ENCODE measurements around the gene CCL22. TPM values are rescaled to one million over a fixed set of nuclear protein-coding genes. Genes with fewer than 3 reads are reported as not detected.
"Not testable (repeated sequence)": the region's sequence is repeated elsewhere in the genome, so short reads cannot be mapped to it uniquely, and the experiment has no call there.

The CCL22 gene
- total RNA-seq, 1 donor from 2014 or later = not detected

DNA sequence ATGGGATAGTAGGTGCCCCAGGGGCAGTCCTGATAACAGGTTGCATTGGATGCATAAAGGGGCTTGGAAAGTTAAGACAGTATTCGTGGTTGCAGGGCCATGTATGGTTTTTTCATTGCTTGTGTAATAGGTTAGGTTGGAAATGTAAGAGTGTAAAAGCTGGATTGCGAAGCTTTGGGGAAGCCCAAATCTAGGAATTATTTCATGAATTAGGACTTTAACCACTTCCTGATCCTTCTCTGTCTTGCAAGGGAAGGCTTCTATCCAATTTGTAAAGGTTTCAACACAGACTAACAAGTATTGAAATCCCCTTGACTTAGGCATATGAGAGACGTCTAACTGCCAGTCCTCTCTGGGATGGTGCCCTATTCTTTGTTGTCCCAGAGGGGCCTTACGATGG lies 38.2 kb downstream of the CCL22 start:
- H3K4me3 ChIP-seq (ENCODE audit: low read depth, low read length) = no peak overlapping the region
- no peak for DNase-seq (ENCODE audit: low read depth)
- TF ChIP-seq, protein P1, sequence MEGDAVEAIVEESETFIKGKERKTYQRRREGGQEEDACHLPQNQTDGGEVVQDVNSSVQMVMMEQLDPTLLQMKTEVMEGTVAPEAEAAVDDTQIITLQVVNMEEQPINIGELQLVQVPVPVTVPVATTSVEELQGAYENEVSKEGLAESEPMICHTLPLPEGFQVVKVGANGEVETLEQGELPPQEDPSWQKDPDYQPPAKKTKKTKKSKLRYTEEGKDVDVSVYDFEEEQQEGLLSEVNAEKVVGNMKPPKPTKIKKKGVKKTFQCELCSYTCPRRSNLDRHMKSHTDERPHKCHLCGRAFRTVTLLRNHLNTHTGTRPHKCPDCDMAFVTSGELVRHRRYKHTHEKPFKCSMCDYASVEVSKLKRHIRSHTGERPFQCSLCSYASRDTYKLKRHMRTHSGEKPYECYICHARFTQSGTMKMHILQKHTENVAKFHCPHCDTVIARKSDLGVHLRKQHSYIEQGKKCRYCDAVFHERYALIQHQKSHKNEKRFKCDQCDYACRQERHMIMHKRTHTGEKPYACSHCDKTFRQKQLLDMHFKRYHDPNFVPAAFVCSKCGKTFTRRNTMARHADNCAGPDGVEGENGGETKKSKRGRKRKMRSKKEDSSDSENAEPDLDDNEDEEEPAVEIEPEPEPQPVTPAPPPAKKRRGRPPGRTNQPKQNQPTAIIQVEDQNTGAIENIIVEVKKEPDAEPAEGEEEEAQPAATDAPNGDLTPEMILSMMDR (conservative IDR thresholded peaks at IDR 0.05; ENCODE audit: low read depth, low read length) = no peak

DNA sequence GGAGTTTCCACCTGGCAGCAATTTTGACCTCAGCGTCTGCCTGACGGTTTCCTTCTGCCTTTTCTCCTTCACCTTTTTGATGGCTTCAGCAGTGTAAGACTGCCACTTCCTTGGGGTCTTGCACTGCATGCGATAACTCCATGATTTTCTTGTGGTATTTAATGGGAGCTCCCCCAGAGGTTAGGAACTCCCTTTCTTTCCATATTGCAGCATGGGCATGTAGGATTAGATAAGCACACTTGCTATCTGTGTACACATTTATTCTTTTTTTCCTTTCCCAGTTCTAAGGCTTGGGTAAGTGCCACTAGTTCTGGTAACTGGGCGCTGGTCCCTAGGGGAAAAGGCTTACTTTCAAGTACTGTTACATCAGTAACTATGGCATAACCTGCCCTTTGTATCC lies 38.9 kb downstream of the CCL22 start:
- DNase-seq (ENCODE audit: low read depth); H3K4me3 ChIP-seq (ENCODE audit: low read depth, low read length): not testable (repeated sequence)

DNA sequence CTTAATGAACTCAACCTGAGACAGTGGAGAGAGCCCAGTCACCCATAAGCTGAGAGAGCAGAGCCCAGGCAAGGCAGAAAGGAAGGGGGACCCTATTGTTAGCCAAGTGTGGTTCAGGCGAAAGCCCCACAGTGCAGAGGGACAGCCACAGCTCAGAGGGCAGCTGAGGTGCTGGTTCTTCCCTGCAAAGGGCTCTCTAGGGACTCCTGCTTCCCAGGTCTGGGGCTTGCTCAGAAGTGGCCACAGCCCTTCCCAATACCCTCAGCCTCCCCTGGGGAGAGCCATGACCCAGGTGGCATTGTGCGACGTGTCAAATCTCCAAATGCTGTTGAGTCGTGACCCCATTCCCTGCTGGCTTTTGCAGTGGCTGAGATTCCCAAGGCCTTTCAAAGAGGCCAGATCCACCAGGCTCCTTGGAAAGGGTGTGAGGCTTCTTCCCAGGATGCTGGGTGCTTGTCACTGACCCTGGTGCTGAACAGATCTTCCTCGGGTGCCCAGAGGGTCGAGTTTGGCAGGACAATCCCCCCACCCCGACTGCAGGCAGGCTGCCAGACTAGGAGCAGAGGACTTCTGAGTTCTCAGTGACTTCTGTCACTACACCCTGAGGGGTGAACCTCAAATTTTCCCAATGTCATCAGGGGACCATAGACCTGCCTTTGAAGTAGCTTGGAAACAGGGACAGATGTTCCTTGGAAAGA lies 43.5 kb downstream of the CCL22 start:
- TF ChIP-seq, protein P1 (conservative IDR thresholded peaks at IDR 0.05; ENCODE audit: low read depth, low read length) = no peak
- no peak for DNase-seq (ENCODE audit: low read depth)
- no peak overlapping the region for H3K4me3 ChIP-seq (ENCODE audit: low read depth, low read length)

GRCh38 chr16:57403965-57404817 lies 45.6 kb downstream of the CCL22 start, which contains the start of gene CCL17:
Gene CCL17 (plus strand): TSS chr16:57404767. CDS start chr16:57413933, 9,166 bp downstream.
- TF ChIP-seq, protein P1 (conservative IDR thresholded peaks at IDR 0.05; ENCODE audit: low read depth, low read length) = no peak
- no peak for DNase-seq (ENCODE audit: low read depth)
- no peak within 1 kb of the TSS for H3K4me3 ChIP-seq (ENCODE audit: low read depth, low read length)

GRCh38 chr16:57405097-57405496 lies 46.5 kb downstream of the CCL22 start:
- no peak overlapping the region for H3K4me3 ChIP-seq (ENCODE audit: low read depth, low read length)
- no peak for DNase-seq (ENCODE audit: low read depth)
- TF ChIP-seq, protein P1 (conservative IDR thresholded peaks at IDR 0.05; ENCODE audit: low read depth, low read length) = no peak

- DNase-seq (ENCODE audit: low read depth) = no peak
- H3K4me3 ChIP-seq (ENCODE audit: low read depth, low read length) = no peak overlapping the region
- TF ChIP-seq, protein P1 (conservative IDR thresholded peaks at IDR 0.05; ENCODE audit: low read depth, low read length) = no peak
These were observed 48.3 kb downstream of the CCL22 start for GRCh38 chr16:57406881-57407280.

GRCh38 chr16:57407521-57408353 lies 49.2 kb downstream of the CCL22 start:
- TF ChIP-seq, protein P1 (conservative IDR thresholded peaks at IDR 0.05; ENCODE audit: low read depth, low read length) = no peak

More at GRCh38 chr16:57407521-57408353, 49.2 kb downstream of the CCL22 start:
- H3K4me3 ChIP-seq (ENCODE audit: low read depth, low read length) = no peak overlapping the region
- no peak for DNase-seq (ENCODE audit: low read depth)

Data from epithelial cell of proximal tubule (primary cell).